Measurements from ENCODE around the gene PRPF6. TPM values are rescaled to one million over a fixed set of nuclear protein-coding genes. Genes with fewer than 3 reads are reported as not detected.

PRPF6 gene
- total and polyA plus RNA-seq, 10 donors = 39.9 to 71.1 (median 60.8) TPM

DNA sequence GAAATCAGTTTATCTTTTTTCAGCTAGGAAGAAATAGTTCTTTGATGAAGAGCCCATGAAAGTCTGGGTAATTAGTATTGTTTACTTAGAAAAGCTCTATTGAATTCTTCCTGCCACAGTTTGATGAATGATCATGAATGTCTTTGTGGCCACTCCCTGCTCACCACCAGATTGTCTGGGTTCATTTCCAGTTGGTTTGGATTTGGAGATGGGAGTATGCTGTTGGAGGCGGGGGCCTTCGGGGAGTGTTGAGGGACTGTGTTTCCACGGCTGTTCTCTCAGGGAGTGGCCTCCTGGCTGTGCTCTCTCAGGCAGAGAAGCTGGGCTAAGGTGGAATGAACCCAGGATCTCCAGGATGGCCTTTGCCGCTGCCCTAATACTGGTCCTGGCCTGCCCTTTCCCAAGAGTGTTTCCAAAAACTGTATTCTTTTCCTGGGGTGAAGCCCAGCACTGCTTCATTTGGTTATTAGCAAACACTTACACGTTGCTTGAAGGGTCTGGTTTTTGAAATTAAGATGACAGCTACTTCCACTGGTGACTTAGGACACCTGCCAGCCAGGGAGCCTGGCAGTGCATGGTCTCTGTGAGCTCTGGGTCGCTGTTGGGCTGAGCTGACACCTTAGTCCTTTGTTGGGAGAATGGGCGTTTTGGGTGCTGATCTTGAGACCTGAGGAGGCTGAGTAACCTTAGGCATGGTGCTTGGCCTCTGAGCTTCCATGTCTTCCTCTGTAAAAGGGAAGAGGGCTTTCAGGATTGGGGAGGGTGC is 23.2 kb downstream of the PRPF6 start:
- intact Hi-C loops (cut with DNase I; ENCODE audit: low total_unique reads) = no loop called here
- H3K36me3 ChIP-seq = peaks cover 2 to 100% (median 96%) of the 10 kb centered on the region in 6 donors
- H3K27ac ChIP-seq = no peak overlapping the region
- no peaks in the 10 kb centered on the region for H3K27me3 ChIP-seq (replicated peaks in 1 of 7)
- TF ChIP-seq, protein P1, sequence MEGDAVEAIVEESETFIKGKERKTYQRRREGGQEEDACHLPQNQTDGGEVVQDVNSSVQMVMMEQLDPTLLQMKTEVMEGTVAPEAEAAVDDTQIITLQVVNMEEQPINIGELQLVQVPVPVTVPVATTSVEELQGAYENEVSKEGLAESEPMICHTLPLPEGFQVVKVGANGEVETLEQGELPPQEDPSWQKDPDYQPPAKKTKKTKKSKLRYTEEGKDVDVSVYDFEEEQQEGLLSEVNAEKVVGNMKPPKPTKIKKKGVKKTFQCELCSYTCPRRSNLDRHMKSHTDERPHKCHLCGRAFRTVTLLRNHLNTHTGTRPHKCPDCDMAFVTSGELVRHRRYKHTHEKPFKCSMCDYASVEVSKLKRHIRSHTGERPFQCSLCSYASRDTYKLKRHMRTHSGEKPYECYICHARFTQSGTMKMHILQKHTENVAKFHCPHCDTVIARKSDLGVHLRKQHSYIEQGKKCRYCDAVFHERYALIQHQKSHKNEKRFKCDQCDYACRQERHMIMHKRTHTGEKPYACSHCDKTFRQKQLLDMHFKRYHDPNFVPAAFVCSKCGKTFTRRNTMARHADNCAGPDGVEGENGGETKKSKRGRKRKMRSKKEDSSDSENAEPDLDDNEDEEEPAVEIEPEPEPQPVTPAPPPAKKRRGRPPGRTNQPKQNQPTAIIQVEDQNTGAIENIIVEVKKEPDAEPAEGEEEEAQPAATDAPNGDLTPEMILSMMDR (IDR thresholded peaks at IDR 0.05 in 8 of 11, conservative IDR thresholded peaks at IDR 0.05 in 3 of 11) = no peak
- TF ChIP-seq POLR2AphosphoS5 (IDR thresholded peaks at IDR 0.05) = no peak
- TF ChIP-seq POLR2A (IDR thresholded peaks at IDR 0.05) = no peak
- H3K4me3 ChIP-seq = no peak overlapping the region
- WGBS, 5 donors = 86 to 97% (median 91%) methylated on average over 6 to 7 of the region's 7 CpGs
- no peak for DNase-seq
- H3K4me1 ChIP-seq = peaks cover 0 to 19% (median 5%) of the 10 kb centered on the region in 6 donors
- peaks cover 0 to 14% (median 8%) of the 10 kb centered on the region in 8 donors for H3K9me3 ChIP-seq

DNA sequence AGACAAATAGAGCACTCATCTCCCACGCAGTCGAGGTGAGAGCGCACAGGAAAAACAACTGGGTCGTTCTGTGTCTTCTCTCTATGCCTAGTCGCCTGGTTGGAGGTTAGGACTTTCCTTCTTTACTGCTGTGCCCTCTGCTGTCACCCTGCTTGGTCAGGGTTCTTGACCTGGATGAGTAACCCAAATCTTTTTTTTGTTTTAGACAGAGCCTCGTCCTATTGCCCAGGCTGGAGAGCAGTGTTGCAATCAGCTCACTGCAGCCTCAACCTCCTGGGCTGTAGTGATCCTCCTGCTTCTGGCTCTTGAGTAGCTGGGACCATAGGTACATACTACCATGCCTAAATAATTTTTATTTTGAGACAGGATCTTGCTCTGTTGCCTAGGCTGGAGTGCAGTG is 24.5 kb downstream of the PRPF6 start:
- TF ChIP-seq POLR2AphosphoS5 (IDR thresholded peaks at IDR 0.05) = no peak
- TF ChIP-seq, protein P1 (IDR thresholded peaks at IDR 0.05 in 8 of 11, conservative IDR thresholded peaks at IDR 0.05 in 3 of 11) = no peak
- no peak for TF ChIP-seq POLR2A (IDR thresholded peaks at IDR 0.05)
- H3K27ac ChIP-seq = no peak overlapping the region
- intact Hi-C loops (cut with DNase I; ENCODE audit: low total_unique reads) = no loop called here
- H3K27me3 ChIP-seq (replicated peaks in 1 of 7) = no peaks in the 10 kb centered on the region
- H3K4me1 ChIP-seq = peaks cover 0 to 19% (median 5%) of the 10 kb centered on the region in 6 donors
- peaks cover 6 to 100% (median 95%) of the 10 kb centered on the region in 6 donors for H3K36me3 ChIP-seq
- no peak overlapping the region for H3K4me3 ChIP-seq
- 77 to 84% (median 80%) methylated on average over 6 of the region's 6 CpGs for WGBS, 5 donors
- DNase-seq = no peak
- H3K9me3 ChIP-seq = peaks cover 0 to 20% (median 8%) of the 10 kb centered on the region in 8 donors

DNA sequence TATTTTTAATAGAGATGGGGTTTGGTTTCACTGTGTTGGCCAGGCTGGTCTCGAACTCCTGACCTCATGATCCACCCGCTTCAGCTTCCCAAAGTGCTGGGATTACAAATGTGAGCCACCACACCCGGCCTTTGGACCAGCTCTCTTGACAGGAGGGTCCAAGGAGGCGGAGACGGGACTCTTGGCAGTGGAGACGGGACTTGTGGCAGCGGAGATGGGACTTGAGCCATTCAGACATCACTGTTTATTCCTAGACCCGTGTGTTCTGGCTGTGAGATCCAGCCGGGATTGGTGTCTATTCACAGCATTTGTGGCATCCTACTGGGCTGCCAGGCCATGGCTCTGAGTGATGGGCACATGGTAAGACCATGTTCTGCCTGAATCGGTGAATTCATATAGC is 25.6 kb downstream of the PRPF6 start:
- TF ChIP-seq POLR2AphosphoS5 (IDR thresholded peaks at IDR 0.05) = no peak
- TF ChIP-seq POLR2A (IDR thresholded peaks at IDR 0.05) = no peak
- TF ChIP-seq, protein P1 (IDR thresholded peaks at IDR 0.05 in 8 of 11, conservative IDR thresholded peaks at IDR 0.05 in 3 of 11) = no peak
- Histone ChIP-seq H3K36me3 (peaks cover 8 to 100% (median 95%) of the 10 kb centered on the region in 6 donors), H3K9me3 (peaks cover 0 to 27% (median 9%) of the 10 kb centered on the region in 8 donors), H3K4me1 (peaks cover 0 to 19% (median 8%) of the 10 kb centered on the region in 6 donors), H3K27me3 (replicated peaks in 1 of 7) (no peaks in the 10 kb centered on the region), H3K4me3 (no peak overlapping the region), H3K27ac (no peak overlapping the region)
- WGBS, 5 donors = 88 to 96% (median 93%) methylated on average over 7 to 10 of the region's 10 CpGs
- DNase-seq = no peak
- intact Hi-C loops (cut with DNase I; ENCODE audit: low total_unique reads) = no loop called here

DNA sequence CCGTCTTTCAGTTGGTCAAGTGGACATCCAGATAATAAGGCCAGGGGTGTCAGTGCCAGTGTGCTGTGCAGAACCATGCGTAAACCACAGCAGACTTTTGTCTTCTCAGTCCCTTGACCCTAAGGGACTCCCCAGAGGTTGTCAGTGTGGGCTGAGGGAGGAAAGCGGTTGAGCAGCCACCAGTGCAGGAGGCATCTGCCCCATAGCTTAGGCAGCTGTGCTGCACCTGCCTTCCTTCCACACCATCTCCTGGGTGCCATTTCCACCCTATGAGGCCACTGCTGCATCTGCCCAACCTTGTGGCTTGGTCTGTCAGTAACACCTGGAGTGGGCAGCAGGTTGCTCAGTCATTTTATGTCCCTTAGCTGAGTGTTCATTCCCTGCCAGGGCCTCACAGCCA is 26.0 kb downstream of the PRPF6 start:
- no peaks in the 10 kb centered on the region for H3K27me3 ChIP-seq (replicated peaks in 1 of 7)
- intact Hi-C loops (cut with DNase I; ENCODE audit: low total_unique reads) = no loop called here
- 79 to 91% (median 88%) methylated on average over 2 to 3 of the region's 3 CpGs for WGBS, 5 donors

More for the DNA sequence above, 26.0 kb downstream of the PRPF6 start:
- no peak for DNase-seq
- Histone ChIP-seq H3K4me3 (no peak overlapping the region), H3K27ac (no peak overlapping the region), H3K36me3 (peaks cover 8 to 98% (median 92%) of the 10 kb centered on the region in 6 donors), H3K4me1 (peaks cover 0 to 19% (median 8%) of the 10 kb centered on the region in 6 donors), H3K9me3 (peaks cover 0 to 28% (median 10%) of the 10 kb centered on the region in 8 donors)
- TF ChIP-seq, protein P1 (IDR thresholded peaks at IDR 0.05 in 8 of 11, conservative IDR thresholded peaks at IDR 0.05 in 3 of 11) = no peak
- TF ChIP-seq POLR2AphosphoS5 (IDR thresholded peaks at IDR 0.05) (no peak), POLR2A (IDR thresholded peaks at IDR 0.05) (no peak)

Measured in spleen (tissue), 11 donors.